Adrenal gland (tissue), 12 donors: Measurements from ENCODE around the gene CDC37L1. TPM values are rescaled to one million over a fixed set of nuclear protein-coding genes. Genes with fewer than 3 reads are reported as not detected.

Experiments
- DNase-seq, 7 donors: peaks; one replicate each; pipeline ENCODE4 v3.0.0-alpha.2; 2019 to 2020
- H3K27ac ChIP-seq, 5 donors: fragments of 200-600 bp; sonication (generic) in 4 of 5; 1 replicate in 3 of 5; 2 replicates in 2 of 5; pipeline versions ENCODE4 v1.5.1 to v1.8.0; 2016 to 2020; ENCODE audit warnings: mild to moderate bottlenecking in 1 of 5
- H3K27me3 ChIP-seq: fragments of 200-600 bp; 2 replicates; pipeline ENCODE4 v1.8.0; 2021
- H3K36me3 ChIP-seq, 2 donors: fragments of 200-600 bp; replicated peaks in 1 of 2; 1 replicate in 1 of 2; 2 replicates in 1 of 2; pipeline versions ENCODE4 v1.5.1 to v1.8.0; 2018 to 2022
- H3K4me1 ChIP-seq, 2 donors: fragments of 200-600 bp; replicated peaks in 1 of 2; 1 replicate in 1 of 2; 2 replicates in 1 of 2; pipeline versions ENCODE4 v1.5.1 to v1.8.0; 2018 to 2021
- H3K4me3 ChIP-seq, 4 donors: fragments of 200-600 bp; sonication (generic) in 3 of 4; one replicate each; pipeline ENCODE4 v1.5.1; 2016 to 2018
- H3K9me3 ChIP-seq, 3 donors: fragments of 200-600 bp; sonication (generic) in 1 of 3; replicated peaks in 1 of 3; 1 replicate in 2 of 3; 2 replicates in 1 of 3; pipeline versions ENCODE4 v1.5.1 to v1.8.0; 2016 to 2021
- CTCF ChIP-seq, 6 experiments: fragments of 450-650 bp in 4 of 6; fragments of 200-600 bp in 2 of 6; sonication (generic) in 1 of 6; IDR thresholded peaks; 1 replicate in 5 of 6; 2 replicates in 1 of 6; pipeline versions ENCODE4 v1.5.1 to v1.8.0; 2016 to 2021; ENCODE audit warnings: antibody characterized with exemption in 6 of 6, mild to moderate bottlenecking in 2 of 6, moderate library complexity in 1 of 6
- POLR2A ChIP-seq, 2 donors: fragments of 450-650 bp; IDR thresholded peaks; one replicate each; pipeline ENCODE4 v1.6.1; 2017; ENCODE audit warnings: antibody characterized with exemption in 2 of 2, mild to moderate bottlenecking in 2 of 2, moderate library complexity in 1 of 2
- WGBS, 4 donors: extraction: QIAGEN DNeasy Blood & Tissue Kit in 2 of 4; methylation state at CpG; one replicate each; pipeline versions ENCODE4 v1.1.5 to v1.1.7; 2013 to 2017; 5-methylcytosine and 5-hydroxymethylcytosine counted together
- intact Hi-C, 2 donors: fragments of 100-400 bp; cut with DNase I; formaldehyde crosslinking; loops; one replicate each; pipeline versions ENCODE4 v1.14.1 to v1.15.0; 2022 to 2023
- polyA plus RNA-seq, 3 donors: library from polyadenylated mRNA; stranded (reverse); fragments of 200-250 nt in 2 of 3; fragments of 350-450 nt in 1 of 3; fragmentation: Illumina TruSeq in 1 of 3; extraction: RNeasy Lipid Tissue Mini Kit (QIAGEN cat#74804) in 1 of 3; gene quantifications; one replicate each; pipeline ENCODE4 v1.2.3, GENCODE V29; 2013 to 2014
- total RNA-seq, 9 donors: library from RNA; depleted of rRNA in 4 of 9; stranded (reverse); fragments of >200 nt in 4 of 9; fragments of 120-200 nt in 1 of 9; fragmentation: NEBNext Ultra II Directional in 1 of 9; extraction: Animal tissue kit (Norgen Biotek cat#: 25700) in 1 of 9; gene quantifications; one replicate each; pipeline versions ENCODE4 v1.1.0 to v1.2.4, GENCODE V29; 2013 to 2023
- donor health status: healthy with polysubstance abuse.
- donor health status: Bipolar disorder and iron deficiency.
- donor health status: DM: yes; HTN: yes; CAD: no.
- donor health status: DM: no; HTN: no; CAD: no.
- donor health status: DM: no; HTN: no; CAD: no.
- donor health status: DM: yes; HTN: yes; CAD: no.

Gene CDC37L1
- total and polyA plus RNA-seq, 12 donors = 10.9 to 46.2 (median 28.3) TPM

- Histone ChIP-seq H3K9me3 (no peaks in the 10 kb centered on the region), H3K36me3 (no peaks in the 10 kb centered on the region), H3K4me3 (no peak overlapping the region), H3K4me1 (peaks cover 9 to 20% of the 10 kb centered on the region in 2 donors), H3K27ac (no peak overlapping the region), H3K27me3 (no peaks in the 10 kb centered on the region)
- intact Hi-C loops = no loop called here
- no peak for TF ChIP-seq POLR2A (IDR thresholded peaks at IDR 0.05)
- TF ChIP-seq CTCF (IDR thresholded peaks at IDR 0.05) = no peak
- DNase-seq = no peak
- WGBS, 4 donors = 83 to 100% (median 99%) methylated on average over 1 of the region's 1 CpG
Observed at GRCh38 chr9:4732890-4733289, 53.5 kb downstream of the CDC37L1 start.

GRCh38 chr9:4734150-4734549 lies 54.8 kb downstream of the CDC37L1 start:
- intact Hi-C loops = no loop called here
- Histone ChIP-seq H3K27ac (no peak overlapping the region), H3K4me1 (peaks cover 16 to 33% of the 10 kb centered on the region in 2 donors), H3K4me3 (no peak overlapping the region), H3K36me3 (no peaks in the 10 kb centered on the region), H3K9me3 (no peaks in the 10 kb centered on the region), H3K27me3 (no peaks in the 10 kb centered on the region)
- DNase-seq = no peak
- no peak for TF ChIP-seq POLR2A (IDR thresholded peaks at IDR 0.05)
- TF ChIP-seq CTCF (IDR thresholded peaks at IDR 0.05) = no peak
- WGBS, 4 donors = 90 to 98% (median 98%) methylated on average over 1 to 2 of the region's 2 CpGs

GRCh38 chr9:4738866-4739586 lies 59.7 kb downstream of the CDC37L1 start:
- no peak for DNase-seq
- Histone ChIP-seq H3K4me3 (peak overlapping the region in 2 of 4 donors; percentile 77 to 95), H3K4me1 (peaks cover 25 to 29% of the 10 kb centered on the region in 2 donors), H3K27me3 (no peaks in the 10 kb centered on the region), H3K9me3 (no peaks in the 10 kb centered on the region), H3K27ac (peak overlapping the region in 2 of 5 donors; percentile 95 to 97), H3K36me3 (no peaks in the 10 kb centered on the region)
- TF ChIP-seq POLR2A (IDR thresholded peaks at IDR 0.05) (no peak), CTCF (IDR thresholded peaks at IDR 0.05) (no peak)
- intact Hi-C loops = no loop called here
- 78 to 86% (median 80%) methylated on average over 19 of the region's 19 CpGs for WGBS, 4 donors

- TF ChIP-seq CTCF (IDR thresholded peaks at IDR 0.05) = no peak
- TF ChIP-seq POLR2A (IDR thresholded peaks at IDR 0.05) = no peak
- Histone ChIP-seq H3K4me3 (peak overlapping the region in 3 of 4 donors; percentile 54 to 95 (median 77)), H3K36me3 (no peaks in the 10 kb centered on the region), H3K27ac (peak overlapping the region; percentile 25 to 97 (median 85)), H3K27me3 (no peaks in the 10 kb centered on the region), H3K4me1 (peaks cover 25 to 29% of the 10 kb centered on the region in 2 donors), H3K9me3 (no peaks in the 10 kb centered on the region)
- intact Hi-C loops = loop anchor here in 1 of 2 donors (5.0 kb wide), 2 partner anchors 77 to 357 kb away; partner anchors contain the start of gene PLPP6
- peak in 5 of 7 donors; percentile 41 to 70 (median 53) for DNase-seq
- WGBS, 4 donors = 26 to 32% (median 28%) methylated on average over 26 of the region's 26 CpGs
Observed at GRCh38 chr9:4739587-4740387, 60.4 kb downstream of the CDC37L1 start.
